Retinal pigment epithelial cell (primary cell): ENCODE results near the gene PCDH9.

Experiments used
- DNase-seq: peaks from one replicate; pipeline ENCODE4 v3.0.0-alpha.2; 2010; ENCODE audit warnings: low read depth
- H3K4me3 ChIP-seq: 2 replicates; pipeline ENCODE4 v1.5.1; 2011; ENCODE audit warnings: mild to moderate bottlenecking, low read length, control low read depth, moderate library complexity
- TF ChIP-seq, protein P1 (sequence below): conservative IDR thresholded peaks from 2 replicates; pipeline ENCODE4 v1.5.1; 2011; ENCODE audit warnings: low read depth, low read length, control low read depth, inconsistent platforms

Gene PCDH9

DNA sequence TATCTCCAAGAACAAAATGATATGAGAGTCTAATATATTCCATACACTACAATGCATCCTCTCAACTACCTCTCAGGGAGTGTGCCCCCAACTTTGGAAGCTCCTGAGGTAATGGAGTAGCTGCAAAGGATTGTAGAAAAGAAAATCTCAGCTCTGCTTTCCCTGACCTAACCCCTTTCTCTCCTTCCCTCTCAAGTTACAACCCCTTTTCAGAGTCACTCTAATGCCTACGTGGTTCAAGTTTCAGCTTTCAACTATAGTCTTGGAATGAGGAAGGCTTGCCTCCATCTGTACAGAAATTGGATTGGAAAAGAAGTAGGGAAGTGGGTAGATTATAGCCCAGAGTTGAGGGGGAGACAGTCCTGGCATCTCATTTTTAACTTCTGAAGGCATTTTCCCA lies 256.0 kb downstream of the PCDH9 start:
- H3K4me3 ChIP-seq: no peak overlapping the region
- TF ChIP-seq, protein P1, sequence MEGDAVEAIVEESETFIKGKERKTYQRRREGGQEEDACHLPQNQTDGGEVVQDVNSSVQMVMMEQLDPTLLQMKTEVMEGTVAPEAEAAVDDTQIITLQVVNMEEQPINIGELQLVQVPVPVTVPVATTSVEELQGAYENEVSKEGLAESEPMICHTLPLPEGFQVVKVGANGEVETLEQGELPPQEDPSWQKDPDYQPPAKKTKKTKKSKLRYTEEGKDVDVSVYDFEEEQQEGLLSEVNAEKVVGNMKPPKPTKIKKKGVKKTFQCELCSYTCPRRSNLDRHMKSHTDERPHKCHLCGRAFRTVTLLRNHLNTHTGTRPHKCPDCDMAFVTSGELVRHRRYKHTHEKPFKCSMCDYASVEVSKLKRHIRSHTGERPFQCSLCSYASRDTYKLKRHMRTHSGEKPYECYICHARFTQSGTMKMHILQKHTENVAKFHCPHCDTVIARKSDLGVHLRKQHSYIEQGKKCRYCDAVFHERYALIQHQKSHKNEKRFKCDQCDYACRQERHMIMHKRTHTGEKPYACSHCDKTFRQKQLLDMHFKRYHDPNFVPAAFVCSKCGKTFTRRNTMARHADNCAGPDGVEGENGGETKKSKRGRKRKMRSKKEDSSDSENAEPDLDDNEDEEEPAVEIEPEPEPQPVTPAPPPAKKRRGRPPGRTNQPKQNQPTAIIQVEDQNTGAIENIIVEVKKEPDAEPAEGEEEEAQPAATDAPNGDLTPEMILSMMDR: no peak
- DNase-seq: no peak

GRCh38 chr13:66972659-66973058 lies 257.5 kb downstream of the PCDH9 start:
- no peak for DNase-seq
- TF ChIP-seq, protein P1: no peak

DNA sequence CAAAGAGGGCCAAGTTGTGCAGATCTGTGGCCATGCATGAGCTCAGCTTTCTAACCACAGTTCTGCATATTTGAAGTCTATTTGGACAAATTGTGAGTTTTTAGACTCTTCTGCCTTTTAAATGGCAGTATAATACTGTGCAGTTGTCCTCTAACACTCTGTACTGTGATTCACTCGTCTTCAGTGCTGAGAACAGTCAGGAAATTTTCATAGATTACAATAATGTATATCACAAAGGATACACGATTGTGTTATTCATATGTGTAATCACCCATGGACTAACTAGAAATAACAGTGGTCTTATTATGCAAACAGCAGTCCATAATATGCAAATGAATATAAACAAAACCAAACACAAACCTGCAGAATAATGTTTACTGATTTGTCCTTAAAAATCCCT lies 259.1 kb downstream of the PCDH9 start:
- DNase-seq: no peak
- TF ChIP-seq, protein P1: no peak
- no peak overlapping the region for H3K4me3 ChIP-seq

More at GRCh38 chr13:66972659-66973058, 257.5 kb downstream of the PCDH9 start:
- H3K4me3 ChIP-seq: no peak overlapping the region

DNA sequence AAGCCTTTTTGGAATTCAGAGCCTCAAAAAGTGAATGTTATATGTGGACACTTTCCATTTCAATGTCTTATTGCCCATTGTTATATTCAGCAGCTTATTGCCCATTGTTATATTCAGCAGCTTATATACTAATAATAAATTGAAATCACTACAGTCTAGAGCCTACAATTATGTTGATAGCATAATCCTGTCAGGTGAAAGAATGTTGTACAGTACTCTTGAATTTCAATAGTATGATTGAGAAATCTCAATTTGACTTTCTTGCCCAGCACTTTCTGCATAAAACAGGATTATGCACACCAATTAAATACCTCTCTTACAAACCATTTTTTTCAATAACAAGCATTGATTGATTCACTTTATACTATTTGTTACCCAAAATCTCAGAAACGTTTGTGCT lies 260.8 kb downstream of the PCDH9 start:
- no peak for DNase-seq
- TF ChIP-seq, protein P1: no peak
- no peak overlapping the region for H3K4me3 ChIP-seq

DNA sequence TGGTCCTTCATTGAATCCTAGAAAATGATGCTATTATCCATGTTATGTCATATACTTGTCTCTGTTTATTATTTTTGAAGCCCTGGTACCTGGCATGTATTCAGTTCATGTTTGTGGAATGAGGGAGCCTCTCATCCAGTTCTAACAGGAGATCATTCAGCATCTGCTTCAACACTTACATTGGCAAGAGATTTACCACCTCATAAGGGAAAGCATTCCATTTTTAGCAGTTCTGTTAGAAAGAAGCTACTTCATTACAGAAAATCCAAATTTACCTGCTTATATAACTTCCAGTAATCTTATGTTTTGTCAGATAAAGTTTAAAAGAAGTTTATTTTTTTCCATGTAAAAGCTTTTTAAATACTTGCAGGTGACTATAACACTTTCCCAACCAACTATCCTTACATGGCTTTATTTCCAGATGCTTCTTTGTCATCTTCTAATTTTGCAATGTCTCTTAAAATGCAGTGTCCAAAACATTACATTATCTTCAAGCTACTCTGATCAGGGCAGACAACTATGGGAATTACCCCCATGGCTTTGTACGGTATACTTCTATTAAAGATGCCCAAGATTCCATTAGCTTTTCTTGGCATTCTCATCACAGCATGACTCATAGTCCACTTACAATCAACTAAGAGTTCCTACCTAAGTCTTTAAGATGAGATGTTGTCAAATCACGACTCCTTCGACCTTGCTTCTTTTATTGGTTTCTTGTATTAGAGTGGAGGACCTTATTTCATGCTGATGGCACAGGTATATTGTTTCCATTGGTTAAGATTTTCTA lies 262.1 kb downstream of the PCDH9 start:
- TF ChIP-seq, protein P1: no peak
- DNase-seq: no peak
- no peak overlapping the region for H3K4me3 ChIP-seq

DNA sequence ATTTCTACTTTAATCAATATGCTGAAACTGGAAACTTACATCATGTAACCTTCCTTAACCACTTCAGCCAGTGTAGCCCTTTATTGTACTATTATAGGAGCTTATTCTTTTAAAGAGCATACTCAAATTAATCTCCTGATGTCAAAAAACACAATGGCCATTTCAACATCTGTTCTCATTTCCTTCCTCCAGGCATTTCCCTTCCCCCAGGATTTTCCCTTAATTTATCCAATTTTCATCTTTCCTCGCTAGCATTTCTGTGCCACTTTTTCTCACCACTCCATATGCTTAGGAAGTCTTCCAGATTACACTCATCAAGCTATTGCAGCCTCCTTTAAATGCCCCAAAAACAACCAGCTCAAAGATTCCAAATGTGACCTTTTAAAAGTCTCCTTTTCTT lies 265.0 kb downstream of the PCDH9 start:
- TF ChIP-seq, protein P1: no peak
- no peak for DNase-seq
- H3K4me3 ChIP-seq: no peak overlapping the region

DNA sequence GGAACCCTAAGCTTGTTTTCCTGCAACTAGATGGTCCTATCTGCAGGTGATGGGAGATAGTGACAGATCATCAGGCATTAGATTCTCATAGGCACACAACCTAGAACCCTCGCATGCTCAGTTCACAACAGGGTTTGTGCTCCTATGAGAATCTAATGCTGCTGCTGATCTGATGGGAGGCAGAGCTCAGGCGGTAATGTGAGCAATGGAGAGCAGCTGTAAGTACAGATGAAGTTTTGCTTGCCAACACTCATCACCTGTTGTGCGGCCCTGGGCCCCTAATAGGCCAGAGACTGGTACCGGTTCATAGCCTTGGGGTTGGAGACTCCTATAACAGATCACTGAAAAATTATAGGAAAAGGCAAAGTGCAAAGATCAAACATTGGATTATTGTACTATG lies 267.2 kb downstream of the PCDH9 start:
- no peak for DNase-seq

More for the DNA sequence above, 267.2 kb downstream of the PCDH9 start:
- TF ChIP-seq, protein P1: no peak
- no peak overlapping the region for H3K4me3 ChIP-seq
